ENCODE measurements around the gene ATF5.

The ATF5 gene

DNA sequence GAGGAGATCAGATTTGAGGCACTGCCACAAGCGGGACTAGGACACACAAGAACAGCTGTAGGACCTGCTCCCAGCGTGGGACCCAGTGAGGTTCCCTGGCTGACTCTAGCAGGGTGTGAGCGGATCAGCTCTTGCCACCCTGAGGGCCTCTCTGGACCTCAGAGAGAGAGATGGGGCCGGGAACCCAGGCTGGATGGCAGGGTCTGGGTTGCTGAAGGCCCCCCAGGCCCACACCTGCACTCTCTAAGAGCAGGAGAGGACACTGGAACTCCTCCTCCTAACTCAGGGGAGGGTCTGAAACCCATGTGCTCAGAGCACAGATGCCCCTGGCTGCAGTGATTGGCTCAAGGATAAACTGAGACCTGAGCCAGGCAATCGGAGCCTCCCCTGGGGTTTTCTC, 18.8 kb upstream of the ATF5 start:
- Histone ChIP-seq H3K36me3 (peaks cover 83% of the 10 kb centered on the region), H3K27ac (no peak overlapping the region), H3K4me3 (ENCODE audit: low read depth, low read length) (no peak overlapping the region), H3K9me3 (ENCODE audit: severe bottlenecking) (no peaks in the 10 kb centered on the region), H3K27me3 (ENCODE audit: insufficient read depth, low read depth, severe bottlenecking) (no peaks in the 10 kb centered on the region)
- TF ChIP-seq CTCF (IDR thresholded peaks at IDR 0.05; ENCODE audit: low read depth, low read length) = no peak
- no peak for DNase-seq

DNA sequence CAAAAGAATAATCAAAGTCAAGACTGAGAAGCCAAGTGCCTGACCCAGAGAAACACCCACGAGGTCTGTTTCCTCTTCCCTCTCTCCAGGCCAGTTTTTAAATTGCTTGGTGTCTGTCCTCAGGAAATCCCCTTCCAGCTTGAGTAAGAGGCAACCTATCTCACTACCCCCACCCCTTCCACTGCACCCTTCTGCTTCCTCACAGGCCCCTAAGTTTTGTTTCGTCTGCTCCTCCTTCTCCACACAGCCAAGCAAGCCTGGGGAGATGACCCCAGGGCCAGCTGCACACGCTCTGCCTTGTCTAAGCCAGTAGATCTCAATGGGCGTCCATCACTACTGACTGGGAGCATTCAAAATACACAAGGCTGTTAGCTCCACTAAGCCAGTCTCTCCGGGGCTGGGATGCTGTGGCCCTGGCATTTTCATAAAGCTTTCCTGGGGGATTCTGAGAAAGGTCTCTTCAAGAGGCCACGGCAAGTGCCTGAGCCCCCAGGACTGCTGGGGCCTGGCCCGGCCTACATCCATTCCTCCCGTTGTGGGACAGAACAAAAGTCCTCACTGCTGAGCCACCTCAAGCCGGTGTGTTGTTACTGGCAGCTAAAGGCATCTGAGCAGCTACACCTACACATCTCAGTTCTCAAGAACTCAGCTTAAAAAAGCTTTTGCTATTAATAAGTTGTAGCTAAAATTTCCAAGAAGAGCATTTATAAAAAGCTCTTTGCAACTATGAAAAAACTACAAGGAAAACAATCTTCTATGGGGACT, 17.4 kb upstream of the ATF5 start:
- Histone ChIP-seq H3K27me3 (ENCODE audit: insufficient read depth, low read depth, severe bottlenecking) (no peaks in the 10 kb centered on the region), H3K36me3 (peaks cover 90% of the 10 kb centered on the region), H3K9me3 (ENCODE audit: severe bottlenecking) (no peaks in the 10 kb centered on the region), H3K4me3 (ENCODE audit: low read depth, low read length) (no peak overlapping the region), H3K27ac (no peak overlapping the region)
- no peak for TF ChIP-seq CTCF (IDR thresholded peaks at IDR 0.05; ENCODE audit: low read depth, low read length)
- DNase-seq = no peak

DNA sequence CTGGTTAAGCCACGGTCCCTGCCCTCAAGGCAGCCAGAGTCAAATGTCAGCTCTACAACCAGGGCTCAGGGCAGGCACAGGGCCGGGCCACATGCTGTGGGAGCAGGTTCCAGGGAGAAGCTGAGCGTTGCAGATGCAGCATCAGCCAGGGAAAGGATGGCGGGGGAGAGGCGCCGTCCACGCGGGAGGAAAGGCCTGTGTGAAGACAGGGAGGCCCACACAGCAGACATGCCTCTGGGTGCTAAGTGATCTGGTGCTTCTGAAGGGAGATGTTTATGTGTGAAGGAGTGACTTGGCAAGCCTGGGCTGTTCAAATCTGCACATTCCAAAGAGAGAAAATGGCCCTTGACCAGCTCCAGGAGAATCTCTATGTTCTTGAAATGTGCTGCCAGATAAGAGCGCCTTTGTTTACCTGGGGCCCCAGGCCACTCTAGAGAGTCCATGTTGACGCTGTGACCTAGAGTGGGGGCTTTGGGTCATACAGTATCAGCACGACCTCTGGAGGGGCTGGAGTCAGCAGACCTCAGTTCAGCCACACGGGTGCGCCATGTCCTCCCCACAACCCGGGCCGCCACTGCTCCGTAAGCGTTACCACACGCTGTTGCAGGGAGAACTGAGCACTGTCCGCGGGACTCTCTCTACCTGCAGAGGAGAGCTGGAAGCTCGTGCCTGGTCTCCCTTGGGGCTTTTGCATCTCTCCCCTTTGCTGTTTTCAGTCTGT, 15.9 kb upstream of the ATF5 start:
- Histone ChIP-seq H3K27ac (no peak overlapping the region), H3K4me3 (ENCODE audit: low read depth, low read length) (no peak overlapping the region), H3K36me3 (peaks cover 90% of the 10 kb centered on the region), H3K27me3 (ENCODE audit: insufficient read depth, low read depth, severe bottlenecking) (no peaks in the 10 kb centered on the region), H3K9me3 (ENCODE audit: severe bottlenecking) (no peaks in the 10 kb centered on the region)
- DNase-seq = no peak
- peak; percentile 29; the same call in 1 of the 2 replicates for TF ChIP-seq CTCF (IDR thresholded peaks at IDR 0.05; ENCODE audit: low read depth, low read length)

GRCh38 chr19:49913720-49914119, 15.3 kb upstream of the ATF5 start:
- no peak for TF ChIP-seq CTCF (IDR thresholded peaks at IDR 0.05; ENCODE audit: low read depth, low read length)
- Histone ChIP-seq H3K27me3 (ENCODE audit: insufficient read depth, low read depth, severe bottlenecking) (no peaks in the 10 kb centered on the region), H3K4me3 (ENCODE audit: low read depth, low read length) (no peak overlapping the region), H3K9me3 (ENCODE audit: severe bottlenecking) (no peaks in the 10 kb centered on the region), H3K36me3 (peaks cover 89% of the 10 kb centered on the region), H3K27ac (no peak overlapping the region)
- DNase-seq = no peak

- TF ChIP-seq CTCF (IDR thresholded peaks at IDR 0.05; ENCODE audit: low read depth, low read length) = no peak
- H3K36me3 ChIP-seq = peaks cover 88% of the 10 kb centered on the region
Observed at GRCh38 chr19:49915271-49915670, 13.7 kb upstream of the ATF5 start.

More at GRCh38 chr19:49915271-49915670, 13.7 kb upstream of the ATF5 start:
- Histone ChIP-seq H3K27me3 (ENCODE audit: insufficient read depth, low read depth, severe bottlenecking) (no peaks in the 10 kb centered on the region), H3K27ac (no peak overlapping the region), H3K4me3 (ENCODE audit: low read depth, low read length) (no peak overlapping the region), H3K9me3 (ENCODE audit: severe bottlenecking) (no peaks in the 10 kb centered on the region)
- no peak for DNase-seq

Data from WERI-Rb-1 (cell line).